Posterior cingulate gyrus (tissue), 11 donors: Measurements from ENCODE around the gene PRKD3.

Experiments used
- DNase-seq, 10 donors: peaks; one replicate each; pipeline versions ENCODE4 v3.0.0 to v3.0.0-alpha.2; 2020 to 2021; ENCODE audit warnings: mixed read lengths in 3 of 10
- intact Hi-C: fragments of 100-400 bp; cut with DNase I; formaldehyde crosslinking; loops from one replicate; pipeline ENCODE4 v1.15.1; 2023

PRKD3 gene

DNA sequence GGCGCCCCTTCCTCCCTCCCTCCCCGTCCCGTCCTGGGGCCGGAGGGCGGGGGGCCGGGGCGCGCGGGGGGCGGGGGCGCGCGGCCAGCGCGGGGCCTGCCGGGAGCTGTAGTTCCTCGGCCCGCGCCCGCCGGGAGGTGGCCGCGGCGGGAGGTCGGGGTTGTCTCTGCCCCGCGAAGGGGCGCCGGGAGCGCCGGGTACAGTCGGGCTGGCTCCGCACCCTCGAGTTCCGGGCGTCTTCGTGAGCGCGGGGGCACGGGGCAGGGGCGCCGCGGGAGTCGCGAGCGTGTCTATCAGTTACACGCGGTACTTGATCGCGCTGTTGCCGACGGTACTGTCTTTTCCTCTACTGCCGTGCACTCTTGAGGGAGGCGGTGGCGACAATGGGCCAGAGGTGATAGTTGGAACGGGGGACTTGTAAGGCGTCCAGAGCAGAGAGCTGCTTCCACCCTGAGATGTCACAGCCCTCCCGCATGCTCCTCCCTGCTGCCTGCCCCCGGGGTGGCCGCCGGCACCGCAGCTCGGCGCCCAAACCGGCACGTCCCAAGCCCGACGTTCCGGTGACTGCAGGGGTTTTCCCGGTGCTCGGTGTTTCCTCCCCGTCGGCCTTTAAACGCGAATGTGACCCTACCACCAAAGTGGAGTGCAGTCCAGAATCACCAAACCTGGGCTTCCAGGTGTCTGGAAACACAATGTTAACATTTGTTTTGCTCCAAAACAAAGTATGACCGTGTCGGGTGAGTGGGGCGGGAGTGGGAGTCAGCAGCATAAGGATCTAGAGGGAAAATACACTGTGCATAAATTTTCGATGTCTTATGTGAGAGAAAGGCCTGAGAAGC lies at the start of gene PRKD3:
Gene PRKD3, minus strand, starts transcription at position 48 of the 839 bp plus-strand sequence. CDS start 8,309 bp downstream, outside the sequence.
- intact Hi-C loops = loop anchor here (5.0 kb wide), 2 partner anchors 93 to 163 kb away; partner anchors contain the start of genes CEBPZ and NDUFAF7

GRCh38 chr2:37372000-37372399 lies 47.4 kb upstream of the PRKD3 start:
- intact Hi-C loops = no loop called here
- DNase-seq = no peak

More for the DNA sequence above, at the start of gene PRKD3:
- DNase-seq = peak in 4 of 10 donors; percentile 36 to 93 (median 78)

DNA sequence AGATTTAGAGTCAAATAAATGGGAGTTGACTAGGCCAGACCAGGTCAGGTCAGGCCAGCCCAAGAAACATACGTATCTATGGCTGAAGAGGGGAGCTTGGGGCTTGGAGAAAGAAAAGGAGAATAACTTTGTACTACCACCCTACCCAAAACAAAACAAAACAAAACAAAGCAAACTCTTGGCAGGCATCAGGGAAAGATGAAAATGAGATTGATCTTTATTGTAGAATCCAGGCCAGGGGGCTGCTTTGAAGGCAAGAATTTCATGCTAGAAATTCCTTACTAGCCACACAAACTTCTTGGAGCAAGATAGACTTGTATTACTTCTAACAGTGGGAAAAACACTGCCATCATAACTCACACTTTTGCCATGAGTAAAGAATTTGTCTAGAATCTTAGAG lies 46.0 kb upstream of the PRKD3 start:
- no peak for DNase-seq
- intact Hi-C loops = no loop called here

- DNase-seq = no peak
- intact Hi-C loops = no loop called here
Observed at GRCh38 chr2:37367984-37368383, 43.4 kb upstream of the PRKD3 start.

GRCh38 chr2:37367310-37367709 lies 42.7 kb upstream of the PRKD3 start:
- DNase-seq = no peak
- intact Hi-C loops = no loop called here

- intact Hi-C loops = no loop called here
- DNase-seq = no peak
Observed at GRCh38 chr2:37366773-37367172, 42.1 kb upstream of the PRKD3 start.

- intact Hi-C loops = no loop called here
- no peak for DNase-seq
Observed at GRCh38 chr2:37365669-37366068, 41.0 kb upstream of the PRKD3 start.

GRCh38 chr2:37364351-37364750 lies 39.7 kb upstream of the PRKD3 start:
- DNase-seq = no peak
- intact Hi-C loops = no loop called here

- intact Hi-C loops = no loop called here
- no peak for DNase-seq
Observed at GRCh38 chr2:37361994-37362698, 37.5 kb upstream of the PRKD3 start.

DNA sequence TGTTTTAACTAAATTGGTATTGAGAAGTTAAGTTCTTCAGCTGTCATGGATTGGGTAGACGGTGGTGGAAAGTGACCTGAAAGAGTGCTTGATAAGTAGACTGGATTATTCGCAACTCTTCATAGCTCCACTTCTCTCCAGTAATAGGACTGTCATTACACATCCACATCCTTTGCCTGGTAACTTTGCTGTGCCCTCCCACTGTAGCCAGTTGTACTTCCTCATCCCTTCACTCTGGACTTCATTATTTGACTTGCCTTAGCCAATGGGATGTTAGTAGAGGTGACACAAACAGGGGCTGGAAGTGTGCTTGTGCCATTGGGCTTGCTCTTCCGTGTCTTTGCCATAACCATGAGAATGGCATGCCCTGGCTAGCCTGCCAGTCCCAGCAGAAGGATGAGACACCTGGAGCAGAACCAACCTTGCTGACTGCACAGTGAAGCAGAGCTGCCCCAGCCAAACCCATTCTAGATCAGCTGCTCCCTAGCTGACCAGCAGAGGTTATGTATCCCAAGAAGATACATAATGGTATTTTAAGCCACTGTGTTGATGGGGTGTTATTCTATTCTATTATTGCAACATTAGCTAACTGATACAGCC lies 36.7 kb upstream of the PRKD3 start:
- intact Hi-C loops = no loop called here
- no peak for DNase-seq

DNA sequence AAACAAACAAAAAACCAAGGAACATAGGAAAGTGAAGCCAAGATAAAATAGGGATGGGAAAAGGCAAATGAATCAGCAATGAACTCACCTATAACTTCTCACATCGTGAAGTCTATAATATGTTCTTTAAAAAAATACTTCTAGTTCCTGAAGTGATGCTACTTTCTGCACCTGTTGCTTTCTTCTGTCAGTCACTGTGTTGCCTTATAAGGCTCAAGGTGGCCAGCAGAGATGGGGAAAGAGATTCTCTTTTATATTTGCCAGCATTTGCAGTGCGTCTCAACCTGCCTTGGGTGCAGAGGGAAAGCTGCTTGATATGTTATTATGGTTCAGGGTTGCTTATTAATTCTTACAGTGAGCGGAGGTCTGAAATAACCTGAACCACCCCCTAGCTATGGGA lies 33.8 kb upstream of the PRKD3 start:
- intact Hi-C loops = no loop called here
- DNase-seq = no peak

- DNase-seq = no peak
- intact Hi-C loops = no loop called here
Observed at GRCh38 chr2:37357530-37357929, 32.9 kb upstream of the PRKD3 start.

GRCh38 chr2:37357069-37357468 lies 32.4 kb upstream of the PRKD3 start:
- intact Hi-C loops = no loop called here
- DNase-seq = no peak

- intact Hi-C loops = no loop called here
- no peak for DNase-seq
Observed at GRCh38 chr2:37356299-37356698, 31.7 kb upstream of the PRKD3 start.

- intact Hi-C loops = no loop called here
- no peak for DNase-seq
Observed at GRCh38 chr2:37355735-37356134, 31.1 kb upstream of the PRKD3 start.

DNA sequence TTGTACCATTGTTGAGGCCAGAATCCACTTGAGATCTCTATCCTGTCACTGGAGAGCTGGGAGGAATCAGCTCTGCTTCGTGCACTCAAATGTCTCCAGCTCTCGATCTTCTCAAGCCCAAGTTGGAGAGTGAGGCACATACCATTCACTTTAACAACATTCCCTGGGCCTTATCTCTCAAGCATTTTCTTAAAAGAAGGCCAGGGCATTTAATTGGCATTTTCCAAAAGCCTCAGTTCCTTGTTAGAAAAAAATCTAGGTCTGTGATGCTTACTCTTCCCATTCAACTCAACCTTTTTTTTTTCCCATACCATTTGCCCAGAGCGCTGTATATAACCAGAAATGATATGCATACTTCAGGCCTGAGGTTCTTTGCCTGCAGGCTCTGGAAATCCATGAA lies 29.9 kb upstream of the PRKD3 start:
- intact Hi-C loops = no loop called here
- DNase-seq = no peak

DNA sequence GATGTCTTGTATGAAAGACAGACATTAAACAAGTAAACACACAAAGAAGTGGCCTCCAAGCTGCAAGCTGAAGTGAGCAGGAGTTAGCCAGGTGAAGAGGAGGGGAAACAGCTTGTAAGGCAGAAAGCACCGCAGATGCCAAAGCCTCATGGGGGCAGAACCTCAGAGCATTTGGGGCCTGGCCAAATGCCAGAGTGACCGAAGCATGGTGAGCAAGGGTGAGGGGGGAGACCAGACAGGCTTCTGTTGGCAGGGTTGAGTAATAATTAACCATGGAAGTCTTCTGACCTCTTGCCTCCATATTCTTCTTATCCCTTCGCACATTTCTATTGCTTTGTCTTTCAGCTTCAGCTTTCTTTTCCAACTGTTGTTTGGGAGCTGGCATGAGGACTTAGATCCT lies 25.4 kb upstream of the PRKD3 start:
- DNase-seq = no peak
- intact Hi-C loops = no loop called here

DNA sequence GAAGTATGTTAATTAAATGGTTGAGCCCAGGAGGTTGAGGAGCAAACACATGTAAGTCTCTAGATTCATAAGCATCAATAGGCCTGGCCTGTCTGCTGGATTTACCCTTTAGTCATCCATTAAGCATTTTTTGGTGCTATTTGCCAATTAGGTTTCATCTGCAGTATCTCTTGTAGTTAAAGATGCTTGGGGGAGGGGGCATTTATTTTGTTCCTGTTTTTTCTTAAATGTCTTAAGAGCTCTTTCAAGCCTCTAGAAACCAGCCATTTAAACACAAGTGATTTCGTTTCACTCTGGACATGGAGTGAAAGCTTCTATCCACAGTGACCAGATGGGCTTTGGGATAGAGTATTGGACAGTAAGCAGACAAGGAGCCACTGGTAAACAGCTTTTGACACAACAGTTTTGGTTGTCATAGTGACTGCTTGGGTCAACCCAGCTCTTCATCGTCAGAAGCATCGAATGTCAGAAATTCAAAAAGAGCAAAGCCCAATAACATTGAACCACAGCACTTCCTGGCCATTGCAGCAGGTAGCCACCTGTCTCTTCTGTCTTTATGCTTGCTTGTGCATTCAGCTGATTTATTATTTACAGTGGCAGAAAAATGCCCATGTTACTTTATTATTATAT lies 24.7 kb upstream of the PRKD3 start:
- intact Hi-C loops = no loop called here
- DNase-seq = no peak

DNA sequence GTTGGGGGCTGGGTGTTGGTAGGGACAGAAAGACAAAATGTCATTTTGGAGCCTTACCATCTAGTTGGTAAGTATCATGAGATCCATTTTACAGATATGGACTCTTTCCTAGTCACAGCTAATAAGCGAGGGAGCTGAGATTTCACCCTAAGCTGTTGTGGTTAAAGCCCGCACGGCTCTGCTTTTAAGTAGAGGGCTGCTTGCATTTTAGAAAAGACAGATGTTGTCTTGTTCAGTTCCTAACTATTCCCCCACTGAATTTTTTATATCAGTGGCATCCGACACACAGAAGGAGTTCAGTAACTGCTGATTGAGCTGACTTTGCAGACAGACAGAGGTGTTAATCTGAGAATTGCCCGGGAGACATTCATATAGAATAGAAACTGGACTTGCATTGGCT lies 23.5 kb upstream of the PRKD3 start:
- DNase-seq = no peak
- intact Hi-C loops = no loop called here

- intact Hi-C loops = no loop called here
- DNase-seq = peak in 8 of 10 donors; percentile 39 to 92 (median 58)
Observed at GRCh38 chr2:37344453-37345361, 20.1 kb upstream of the PRKD3 start, which contains the start of gene QPCT. TSS of gene QPCT (plus strand) at chr2:37344630. CDS start at chr2:37344732, 102 bp downstream.
